ENCODE measurements around the gene BAIAP2L1.

GRCh38 chr7:98314469-98314868 lies 86.4 kb downstream of the BAIAP2L1 start:
- TF ChIP-seq EZH2 (IDR thresholded peaks at IDR 0.05; ENCODE audit: insufficient read depth, poor library complexity, severe bottlenecking) (no peak), EZH2phosphoT487 (IDR thresholded peaks at IDR 0.05; ENCODE audit: insufficient read depth, low read depth) (no peak)

Measured in GM23248 (cell line).